ENCODE measurements around the gene ATOX1. TPM values are rescaled to one million over a fixed set of nuclear protein-coding genes. Genes with fewer than 3 reads are reported as not detected.

The ATOX1 gene
- total and polyA plus RNA-seq, 9 of the 15 experiments (the other 6 are each of a cell fraction or from before 2014, with no cell fraction given) = 59.2 to 318 (median 86.2) TPM

GRCh38 chr5:151787817-151788216 lies 29.4 kb upstream of the ATOX1 start:
- no peak for ATAC-seq
- peaks cover 0 to 5% of the 10 kb centered on the region in 2 experiments; a peak in 1 of 5 replicates for H3K4me1 ChIP-seq (replicated peaks in 1 of 2; ENCODE audit: control insufficient read depth in 2 of 2, insufficient read depth in 2 of 2, low read length in 2 of 2)
- TF ChIP-seq ZNF217 (CRISPR knock-in tag; IDR thresholded peaks at IDR 0.05) (no peak), KDM4B (IDR thresholded peaks at IDR 0.05; ENCODE audit: borderline replicate concordance in 2 of 2, low read depth in 1 of 2) (no peak), ZNF212 (CRISPR knock-in tag; IDR thresholded peaks at IDR 0.05) (no peak), ZNF316 (IDR thresholded peaks at IDR 0.05) (no peak), KDM1A (IDR thresholded peaks at IDR 0.05) (no peak), ZNF133 (CRISPR knock-in tag; IDR thresholded peaks at IDR 0.05) (no peak), ZNF644 (tag; IDR thresholded peaks at IDR 0.05; ENCODE audit: low read depth) (no peak)
- TF ChIP-seq, protein P1, sequence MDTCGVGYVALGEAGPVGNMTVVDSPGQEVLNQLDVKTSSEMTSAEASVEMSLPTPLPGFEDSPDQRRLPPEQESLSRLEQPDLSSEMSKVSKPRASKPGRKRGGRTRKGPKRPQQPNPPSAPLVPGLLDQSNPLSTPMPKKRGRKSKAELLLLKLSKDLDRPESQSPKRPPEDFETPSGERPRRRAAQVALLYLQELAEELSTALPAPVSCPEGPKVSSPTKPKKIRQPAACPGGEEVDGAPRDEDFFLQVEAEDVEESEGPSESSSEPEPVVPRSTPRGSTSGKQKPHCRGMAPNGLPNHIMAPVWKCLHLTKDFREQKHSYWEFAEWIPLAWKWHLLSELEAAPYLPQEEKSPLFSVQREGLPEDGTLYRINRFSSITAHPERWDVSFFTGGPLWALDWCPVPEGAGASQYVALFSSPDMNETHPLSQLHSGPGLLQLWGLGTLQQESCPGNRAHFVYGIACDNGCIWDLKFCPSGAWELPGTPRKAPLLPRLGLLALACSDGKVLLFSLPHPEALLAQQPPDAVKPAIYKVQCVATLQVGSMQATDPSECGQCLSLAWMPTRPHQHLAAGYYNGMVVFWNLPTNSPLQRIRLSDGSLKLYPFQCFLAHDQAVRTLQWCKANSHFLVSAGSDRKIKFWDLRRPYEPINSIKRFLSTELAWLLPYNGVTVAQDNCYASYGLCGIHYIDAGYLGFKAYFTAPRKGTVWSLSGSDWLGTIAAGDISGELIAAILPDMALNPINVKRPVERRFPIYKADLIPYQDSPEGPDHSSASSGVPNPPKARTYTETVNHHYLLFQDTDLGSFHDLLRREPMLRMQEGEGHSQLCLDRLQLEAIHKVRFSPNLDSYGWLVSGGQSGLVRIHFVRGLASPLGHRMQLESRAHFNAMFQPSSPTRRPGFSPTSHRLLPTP (IDR thresholded peaks at IDR 0.05; ENCODE audit: borderline replicate concordance, extremely low read depth, insufficient read length) = no peak
- no peak for FAIRE-seq
- H3K27ac ChIP-seq (ENCODE audit: extremely low read depth, low read depth, low read length) = no peak overlapping the region
- DNase-seq (ENCODE audit: extremely low read depth in 1 of 4, low spot score in 3 of 4) = no peak
- H3K27me3 ChIP-seq (ENCODE audit: control insufficient read depth in 2 of 2, insufficient read depth in 2 of 2, low read length in 2 of 2) = no peaks in the 10 kb centered on the region
- BruUV-seq (replicated peaks) = no TSS peak
- WGBS (ENCODE audit: insufficient coverage, low coverage, missing lambda C conversion rate) = 86% methylated on average over 6 of the region's 6 CpGs
- in situ Hi-C loops (cut with MboI) = no loop called here
- POLR2A ChIA-PET = interaction anchor here (1.5 kb wide), 3 partner anchors 10 to 15 kb away, joined by 4 to 7 read pairs (median 5); no protein-coding TSS in a partner anchor
- peaks cover 83% of the 10 kb centered on the region for H3K36me3 ChIP-seq (ENCODE audit: control insufficient read depth, insufficient read depth, low read length)
- CTCF ChIA-PET (ENCODE audit: low intra/inter-chr PET ratio) = no interaction called here
- intact Hi-C loops (cut with micrococcal nuclease) = no loop called here
- H3K9me3 ChIP-seq (replicated peaks; ENCODE audit: control insufficient read depth, insufficient read depth, low read depth, low read length) = no peaks in the 10 kb centered on the region
- no peak overlapping the region for H3K4me3 ChIP-seq
- H3K4me2 ChIP-seq (ENCODE audit: insufficient read depth, low read length) = no peak overlapping the region
- H3K79me2 ChIP-seq (ENCODE audit: control insufficient read depth, insufficient read depth, low read length) = peaks cover 97% of the 10 kb centered on the region
- H3K9me1 ChIP-seq (ENCODE audit: control insufficient read depth, insufficient read depth, low read length) = no peaks in the 10 kb centered on the region
- peaks cover 15% of the 10 kb centered on the region; the same call in 1 of the 2 replicates for H4K20me1 ChIP-seq (replicated peaks; ENCODE audit: control insufficient read depth, insufficient read depth, low read length)
- H2AFZ ChIP-seq (ENCODE audit: low read depth, low read length) = no peak overlapping the region
- peak overlapping the region in 1 of 2 experiments; percentile 42; a peak in 1 of 4 replicates for H3K9ac ChIP-seq (ENCODE audit: insufficient read depth in 1 of 2, low read depth in 2 of 2, low read length in 2 of 2)
